ENCODE results near the gene RGR. TPM values are rescaled to one million over a fixed set of nuclear protein-coding genes. Genes with fewer than 3 reads are reported as not detected.

Gene RGR
- total RNA-seq, 1 experiment from 2014 or later, result not detected

DNA sequence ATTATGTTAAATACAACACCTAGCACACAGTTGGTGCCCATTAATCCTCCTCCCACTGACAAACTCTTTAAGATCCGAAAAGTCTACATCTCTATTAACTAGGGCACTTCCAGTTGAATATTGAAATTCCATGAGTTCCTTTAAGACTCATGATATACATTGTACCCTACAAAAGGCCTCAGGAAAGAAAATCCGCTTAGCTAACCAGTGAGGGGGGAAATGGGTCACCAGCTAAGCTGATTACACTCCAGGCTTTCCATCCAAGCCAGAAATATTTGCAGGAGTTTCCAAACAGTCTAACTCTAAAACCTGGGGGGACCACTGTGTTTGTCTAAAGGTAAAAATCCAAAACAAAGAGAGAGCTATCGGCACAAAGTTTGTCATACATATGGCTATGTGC is 18.2 kb upstream of the RGR start:
- Mint-ChIP-seq H3K27ac (ENCODE audit: unreplicated experiment) (no peak overlapping the region), H3K36me3 (ENCODE audit: insufficient read depth, unreplicated experiment) (no peaks in the 10 kb centered on the region), H3K9me3 (ENCODE audit: low read depth, unreplicated experiment) (no peaks in the 10 kb centered on the region), H3K4me3 (ENCODE audit: low read depth, unreplicated experiment) (no peak overlapping the region), H3K4me1 (ENCODE audit: low read depth, unreplicated experiment) (no peaks in the 10 kb centered on the region), H3K27me3 (ENCODE audit: unreplicated experiment) (peaks cover 54% of the 10 kb centered on the region)
- CTCF ChIA-PET, result no interaction called here
- intact Hi-C loops (cut with micrococcal nuclease; ENCODE audit: unreplicated experiment), result no loop called here
- TF ChIP-seq, protein P1, sequence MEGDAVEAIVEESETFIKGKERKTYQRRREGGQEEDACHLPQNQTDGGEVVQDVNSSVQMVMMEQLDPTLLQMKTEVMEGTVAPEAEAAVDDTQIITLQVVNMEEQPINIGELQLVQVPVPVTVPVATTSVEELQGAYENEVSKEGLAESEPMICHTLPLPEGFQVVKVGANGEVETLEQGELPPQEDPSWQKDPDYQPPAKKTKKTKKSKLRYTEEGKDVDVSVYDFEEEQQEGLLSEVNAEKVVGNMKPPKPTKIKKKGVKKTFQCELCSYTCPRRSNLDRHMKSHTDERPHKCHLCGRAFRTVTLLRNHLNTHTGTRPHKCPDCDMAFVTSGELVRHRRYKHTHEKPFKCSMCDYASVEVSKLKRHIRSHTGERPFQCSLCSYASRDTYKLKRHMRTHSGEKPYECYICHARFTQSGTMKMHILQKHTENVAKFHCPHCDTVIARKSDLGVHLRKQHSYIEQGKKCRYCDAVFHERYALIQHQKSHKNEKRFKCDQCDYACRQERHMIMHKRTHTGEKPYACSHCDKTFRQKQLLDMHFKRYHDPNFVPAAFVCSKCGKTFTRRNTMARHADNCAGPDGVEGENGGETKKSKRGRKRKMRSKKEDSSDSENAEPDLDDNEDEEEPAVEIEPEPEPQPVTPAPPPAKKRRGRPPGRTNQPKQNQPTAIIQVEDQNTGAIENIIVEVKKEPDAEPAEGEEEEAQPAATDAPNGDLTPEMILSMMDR (IDR thresholded peaks at IDR 0.05; ENCODE audit: unreplicated experiment), result no peak
- BruUV-seq (replicated peaks), result no TSS peak
- no peak for DNase-seq

DNA sequence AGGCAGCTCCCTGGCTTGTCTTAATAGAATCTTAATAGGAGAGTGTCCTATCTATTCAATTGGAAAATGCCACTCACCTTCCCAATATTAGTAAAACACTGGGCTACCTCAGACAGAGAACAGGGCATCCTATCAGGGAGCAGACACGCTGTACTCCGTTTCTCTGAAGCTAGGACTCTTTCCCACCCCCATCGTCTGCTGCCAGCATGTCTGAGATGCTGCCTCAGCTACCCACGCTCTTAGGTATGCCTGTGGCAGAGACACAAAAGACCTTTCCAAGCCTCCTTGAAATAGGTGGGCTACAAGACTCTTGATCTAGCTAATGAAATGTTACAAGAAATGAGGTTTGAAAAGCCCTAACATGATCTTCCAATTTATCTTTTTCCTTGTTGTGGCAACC is 17.0 kb upstream of the RGR start:
- CTCF ChIA-PET, result no interaction called here
- Mint-ChIP-seq H3K27ac (ENCODE audit: unreplicated experiment) (no peak overlapping the region), H3K27me3 (ENCODE audit: unreplicated experiment) (peaks cover 56% of the 10 kb centered on the region), H3K36me3 (ENCODE audit: insufficient read depth, unreplicated experiment) (no peaks in the 10 kb centered on the region), H3K4me3 (ENCODE audit: low read depth, unreplicated experiment) (no peak overlapping the region), H3K9me3 (ENCODE audit: low read depth, unreplicated experiment) (no peaks in the 10 kb centered on the region), H3K4me1 (ENCODE audit: low read depth, unreplicated experiment) (no peaks in the 10 kb centered on the region)
- no TSS peak for BruUV-seq (replicated peaks)
- intact Hi-C loops (cut with micrococcal nuclease; ENCODE audit: unreplicated experiment), result no loop called here
- DNase-seq, result no peak
- TF ChIP-seq, protein P1 (IDR thresholded peaks at IDR 0.05; ENCODE audit: unreplicated experiment), result no peak

DNA sequence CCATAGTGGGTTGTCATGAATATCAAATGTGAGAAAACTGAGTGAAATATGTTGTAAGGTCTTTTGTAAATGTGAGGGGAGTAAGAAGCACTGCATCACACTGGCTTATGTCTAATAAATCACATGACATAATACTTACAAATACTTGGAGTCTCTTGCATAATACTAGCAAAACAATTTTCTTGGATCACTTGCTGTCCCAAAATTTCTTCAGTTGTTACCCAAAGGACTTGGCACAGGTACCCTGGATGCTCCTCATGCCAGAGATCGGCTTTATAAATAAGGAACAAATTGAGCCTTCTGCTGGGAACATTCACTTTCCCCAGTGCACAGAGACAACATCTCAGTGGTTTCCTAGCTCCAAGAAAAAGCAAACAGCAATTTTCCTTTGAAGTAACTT is 14.5 kb upstream of the RGR start:
- no TSS peak for BruUV-seq (replicated peaks)
- TF ChIP-seq, protein P1 (IDR thresholded peaks at IDR 0.05; ENCODE audit: unreplicated experiment), result no peak
- CTCF ChIA-PET, result no interaction called here
- Mint-ChIP-seq H3K9me3 (ENCODE audit: low read depth, unreplicated experiment) (no peaks in the 10 kb centered on the region), H3K27ac (ENCODE audit: unreplicated experiment) (no peak overlapping the region), H3K4me3 (ENCODE audit: low read depth, unreplicated experiment) (no peak overlapping the region), H3K36me3 (ENCODE audit: insufficient read depth, unreplicated experiment) (no peaks in the 10 kb centered on the region), H3K27me3 (ENCODE audit: unreplicated experiment) (peaks cover 49% of the 10 kb centered on the region), H3K4me1 (ENCODE audit: low read depth, unreplicated experiment) (no peaks in the 10 kb centered on the region)
- intact Hi-C loops (cut with micrococcal nuclease; ENCODE audit: unreplicated experiment), result no loop called here
- no peak for DNase-seq

DNA sequence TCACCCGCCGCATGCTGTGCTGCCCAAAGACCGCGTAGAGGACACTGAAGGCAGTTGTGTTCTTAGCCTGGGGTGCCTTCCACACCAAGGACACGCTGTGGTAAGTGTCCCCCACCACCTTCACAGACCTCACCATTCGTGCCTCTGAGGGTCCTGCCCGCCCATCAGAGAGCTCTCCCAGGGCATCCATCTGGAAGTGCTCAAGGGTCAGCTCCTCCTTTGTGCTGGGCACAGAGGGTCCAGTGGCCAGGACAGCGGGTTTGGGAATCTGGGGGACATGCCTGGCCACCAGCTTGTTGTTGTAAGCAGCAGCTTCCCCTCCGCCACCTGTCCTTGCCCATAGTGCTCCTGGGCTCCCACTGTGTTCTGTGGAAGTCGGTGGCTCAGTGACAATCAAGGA is 12.5 kb upstream of the RGR start:
- CTCF ChIA-PET, result no interaction called here

More for the DNA sequence above, 12.5 kb upstream of the RGR start:
- no peak for DNase-seq
- Mint-ChIP-seq H3K27me3 (ENCODE audit: unreplicated experiment) (peaks cover 30% of the 10 kb centered on the region), H3K36me3 (ENCODE audit: insufficient read depth, unreplicated experiment) (no peaks in the 10 kb centered on the region), H3K4me3 (ENCODE audit: low read depth, unreplicated experiment) (no peak overlapping the region), H3K27ac (ENCODE audit: unreplicated experiment) (no peak overlapping the region), H3K4me1 (ENCODE audit: low read depth, unreplicated experiment) (no peaks in the 10 kb centered on the region), H3K9me3 (ENCODE audit: low read depth, unreplicated experiment) (no peaks in the 10 kb centered on the region)
- intact Hi-C loops (cut with micrococcal nuclease; ENCODE audit: unreplicated experiment), result no loop called here
- BruUV-seq (replicated peaks), result no TSS peak
- TF ChIP-seq, protein P1 (IDR thresholded peaks at IDR 0.05; ENCODE audit: unreplicated experiment), result no peak

Measured in Calu3 (cell line).